ENCODE results near the gene C2CD5. TPM values are rescaled to one million over a fixed set of nuclear protein-coding genes. Genes with fewer than 3 reads are reported as not detected.
"Not testable (repeated sequence)": the region's sequence is repeated elsewhere in the genome, so short reads cannot be mapped to it uniquely, and the experiment has no call there.

The C2CD5 gene
- total RNA-seq, 8 experiments from 2014 or later = 25.4 to 54.0 (median 34.0) TPM

- in situ Hi-C loops (cut with MboI; ENCODE audit: low pct_unique_long_range_greater_than_20kb in 2 of 9, low sequenced_read_pairs in 9 of 9, unreplicated experiment in 9 of 9); H3K4me1 ChIP-seq (replicated peaks in 1 of 2); H3K27ac ChIP-seq; ATAC-seq (replicated peaks in 6 of 8); H3K4me3 ChIP-seq: not testable (repeated sequence)
- 46 to 100% (median 100%) methylated on average over 1 to 4 of the region's 4 CpGs; no CpG with 5 or more reads in 3 of the 10 experiments for WGBS, 10 experiments
Observed at GRCh38 chr12:22554750-22555149, 10.4 kb upstream of the C2CD5 start.

- ATAC-seq (replicated peaks in 6 of 8) = no peak
- H3K4me3 ChIP-seq = no peak overlapping the region
- in situ Hi-C loops (cut with MboI; ENCODE audit: low pct_unique_long_range_greater_than_20kb in 2 of 9, low sequenced_read_pairs in 9 of 9, unreplicated experiment in 9 of 9) = no loop called here
- H3K4me1 ChIP-seq (replicated peaks in 1 of 2) = no peaks in the 10 kb centered on the region
- no peak overlapping the region for H3K27ac ChIP-seq
Observed at GRCh38 chr12:22551624-22552023, 7.3 kb upstream of the C2CD5 start.

- WGBS, 10 experiments = 91 to 100% (median 96%) methylated on average over 3 to 6 of the region's 6 CpGs; no CpG with 5 or more reads in 4 of the 10 experiments
- no peak for ATAC-seq (replicated peaks in 6 of 8)
- Histone ChIP-seq H3K4me1 (replicated peaks in 1 of 2) (peaks cover 7 to 16% of the 10 kb centered on the region in 2 donors), H3K4me3 (no peak overlapping the region), H3K27ac (peak overlapping the region in 1 of 2 donors; percentile 68)
- in situ Hi-C loops (cut with MboI; ENCODE audit: low pct_unique_long_range_greater_than_20kb in 2 of 9, low sequenced_read_pairs in 9 of 9, unreplicated experiment in 9 of 9) = loop anchor here in 2 of 9 experiments (10.0 to 25.0 kb wide), 2 partner anchors 92 to 100 kb away; partner anchors contain the start of gene ETNK1 (in 1 of the 2)
Observed at GRCh38 chr12:22545255-22545654, 913 bp upstream of the C2CD5 start.

- peak overlapping the region; percentile 96 to 97 for H3K27ac ChIP-seq
- peak overlapping the region; percentile 54 to 75 (median 62) for H3K4me3 ChIP-seq
- ATAC-seq (replicated peaks in 6 of 8) = peak; percentile 22 to 80 (median 70)
- WGBS, 10 experiments = 3 to 69% (median 23%) methylated on average over 1 to 13 of the region's 28 CpGs
- peaks cover 7 to 16% of the 10 kb centered on the region in 2 donors for H3K4me1 ChIP-seq (replicated peaks in 1 of 2)
- in situ Hi-C loops (cut with MboI; ENCODE audit: low pct_unique_long_range_greater_than_20kb in 2 of 9, low sequenced_read_pairs in 9 of 9, unreplicated experiment in 9 of 9) = loop anchor here in 2 of 9 experiments (10.0 to 25.0 kb wide), 2 partner anchors 94 to 101 kb away; partner anchors contain the start of gene ETNK1 (in 1 of the 2)
Observed at GRCh38 chr12:22543246-22544037, 900 bp downstream of the C2CD5 start.

GRCh38 chr12:22541496-22542155, 2.7 kb downstream of the C2CD5 start:
- no peak for ATAC-seq (replicated peaks in 6 of 8)
- H3K4me1 ChIP-seq (replicated peaks in 1 of 2) = peaks cover 7 to 16% of the 10 kb centered on the region in 2 donors
- in situ Hi-C loops (cut with MboI; ENCODE audit: low pct_unique_long_range_greater_than_20kb in 2 of 9, low sequenced_read_pairs in 9 of 9, unreplicated experiment in 9 of 9) = loop anchor here in 2 of 9 experiments (10.0 to 25.0 kb wide), 2 partner anchors 96 to 103 kb away; partner anchors contain the start of gene ETNK1 (in 1 of the 2)
- WGBS, 10 experiments = 74 to 100% (median 94%) methylated on average over 2 to 5 of the region's 5 CpGs
- H3K4me3 ChIP-seq = no peak overlapping the region
- H3K27ac ChIP-seq = no peak overlapping the region

- no peak for ATAC-seq (replicated peaks in 6 of 8)
- in situ Hi-C loops (cut with MboI; ENCODE audit: low pct_unique_long_range_greater_than_20kb in 2 of 9, low sequenced_read_pairs in 9 of 9, unreplicated experiment in 9 of 9) = loop anchor here in 1 of 9 experiments (25.0 kb wide), 1 partner anchor 98 kb away; the partner anchor contains the start of gene ETNK1
- no peak overlapping the region for H3K4me3 ChIP-seq
Observed at GRCh38 chr12:22539055-22539454, 5.3 kb downstream of the C2CD5 start.

GRCh38 chr12:22538311-22538710, 6.0 kb downstream of the C2CD5 start:
- Histone ChIP-seq H3K4me3 (no peak overlapping the region), H3K4me1 (replicated peaks in 1 of 2) (peaks cover 7 to 12% of the 10 kb centered on the region in 2 donors), H3K27ac (no peak overlapping the region)
- in situ Hi-C loops (cut with MboI; ENCODE audit: low pct_unique_long_range_greater_than_20kb in 2 of 9, low sequenced_read_pairs in 9 of 9, unreplicated experiment in 9 of 9) = loop anchor here in 1 of 9 experiments (25.0 kb wide), 1 partner anchor 99 kb away; the partner anchor contains the start of gene ETNK1
- 37 to 100% (median 81%) methylated on average over 1 to 4 of the region's 4 CpGs; no CpG with 5 or more reads in 3 of the 10 experiments for WGBS, 10 experiments
- peak in 3 of 8 experiments; percentile 68 to 91 (median 86) for ATAC-seq (replicated peaks in 6 of 8)

More at GRCh38 chr12:22539055-22539454, 5.3 kb downstream of the C2CD5 start:
- Histone ChIP-seq H3K4me1 (replicated peaks in 1 of 2) (peaks cover 7 to 12% of the 10 kb centered on the region in 2 donors), H3K27ac (no peak overlapping the region)

- no peak overlapping the region for H3K4me3 ChIP-seq
- peaks cover 0 to 4% of the 10 kb centered on the region in 2 donors for H3K4me1 ChIP-seq (replicated peaks in 1 of 2)
- in situ Hi-C loops (cut with MboI; ENCODE audit: low pct_unique_long_range_greater_than_20kb in 2 of 9, low sequenced_read_pairs in 9 of 9, unreplicated experiment in 9 of 9) = loop anchor here in 1 of 9 experiments (25.0 kb wide), 1 partner anchor 100 kb away; the partner anchor contains the start of gene ETNK1
- no peak overlapping the region for H3K27ac ChIP-seq
- 28 to 100% (median 85%) methylated on average over 1 to 3 of the region's 3 CpGs for WGBS, 10 experiments
- no peak for ATAC-seq (replicated peaks in 6 of 8)
Observed at GRCh38 chr12:22536971-22537544, 7.3 kb downstream of the C2CD5 start.

- ATAC-seq (replicated peaks in 6 of 8) = no peak
- Histone ChIP-seq H3K27ac (no peak overlapping the region), H3K4me1 (replicated peaks in 1 of 2) (no peaks in the 10 kb centered on the region), H3K4me3 (no peak overlapping the region)
- 53 to 100% (median 93%) methylated on average over 1 to 2 of the region's 2 CpGs; no CpG with 5 or more reads in 1 of the 10 experiments for WGBS, 10 experiments
- in situ Hi-C loops (cut with MboI; ENCODE audit: low pct_unique_long_range_greater_than_20kb in 2 of 9, low sequenced_read_pairs in 9 of 9, unreplicated experiment in 9 of 9) = loop anchor here in 1 of 9 experiments (25.0 kb wide), 1 partner anchor 101 kb away; the partner anchor contains the start of gene ETNK1
Observed at GRCh38 chr12:22536346-22536945, 7.9 kb downstream of the C2CD5 start.

- no peak overlapping the region for H3K27ac ChIP-seq
- no peak overlapping the region for H3K4me3 ChIP-seq
- ATAC-seq (replicated peaks in 6 of 8) = no peak
- WGBS, 10 experiments = 63 to 100% (median 88%) methylated on average over 1 to 2 of the region's 2 CpGs; no CpG with 5 or more reads in 2 of the 10 experiments
- no peaks in the 10 kb centered on the region for H3K4me1 ChIP-seq (replicated peaks in 1 of 2)
- in situ Hi-C loops (cut with MboI; ENCODE audit: low pct_unique_long_range_greater_than_20kb in 2 of 9, low sequenced_read_pairs in 9 of 9, unreplicated experiment in 9 of 9) = loop anchor here in 1 of 9 experiments (25.0 kb wide), 1 partner anchor 102 kb away; the partner anchor contains the start of gene ETNK1
Observed at GRCh38 chr12:22535478-22535877, 8.9 kb downstream of the C2CD5 start.

GRCh38 chr12:22535038-22535437, 9.3 kb downstream of the C2CD5 start:
- H3K4me3 ChIP-seq = no peak overlapping the region
- WGBS, 10 experiments = 83 to 100% (median 100%) methylated on average over 1 of the region's 1 CpG; no CpG with 5 or more reads in 1 of the 10 experiments
- ATAC-seq (replicated peaks in 6 of 8) = no peak
- in situ Hi-C loops (cut with MboI; ENCODE audit: low pct_unique_long_range_greater_than_20kb in 2 of 9, low sequenced_read_pairs in 9 of 9, unreplicated experiment in 9 of 9) = loop anchor here in 1 of 9 experiments (25.0 kb wide), 1 partner anchor 102 kb away; the partner anchor contains the start of gene ETNK1
- H3K4me1 ChIP-seq (replicated peaks in 1 of 2) = no peaks in the 10 kb centered on the region
- no peak overlapping the region for H3K27ac ChIP-seq

GRCh38 chr12:22533155-22533554, 11.2 kb downstream of the C2CD5 start:
- Histone ChIP-seq H3K4me1 (replicated peaks in 1 of 2) (no peaks in the 10 kb centered on the region), H3K27ac (no peak overlapping the region), H3K4me3 (no peak overlapping the region)
- in situ Hi-C loops (cut with MboI; ENCODE audit: low pct_unique_long_range_greater_than_20kb in 2 of 9, low sequenced_read_pairs in 9 of 9, unreplicated experiment in 9 of 9) = loop anchor here in 1 of 9 experiments (25.0 kb wide), 1 partner anchor 104 kb away; the partner anchor contains the start of gene ETNK1
- WGBS, 10 experiments = 75 to 100% (median 98%) methylated on average over 1 to 4 of the region's 4 CpGs; no CpG with 5 or more reads in 2 of the 10 experiments
- ATAC-seq (replicated peaks in 6 of 8) = no peak

Data from motor neuron (in vitro differentiated cells).